NCI-H524 treated with DMSO at 0.1 percent for 48 hours (cell line): Measurements from ENCODE around the gene PTGIR.

Experiments
- DNase-seq: peaks from one replicate; lab custom pipeline; 2025; lab: John Stamatoyannopoulos, UW

Gene PTGIR

DNA sequence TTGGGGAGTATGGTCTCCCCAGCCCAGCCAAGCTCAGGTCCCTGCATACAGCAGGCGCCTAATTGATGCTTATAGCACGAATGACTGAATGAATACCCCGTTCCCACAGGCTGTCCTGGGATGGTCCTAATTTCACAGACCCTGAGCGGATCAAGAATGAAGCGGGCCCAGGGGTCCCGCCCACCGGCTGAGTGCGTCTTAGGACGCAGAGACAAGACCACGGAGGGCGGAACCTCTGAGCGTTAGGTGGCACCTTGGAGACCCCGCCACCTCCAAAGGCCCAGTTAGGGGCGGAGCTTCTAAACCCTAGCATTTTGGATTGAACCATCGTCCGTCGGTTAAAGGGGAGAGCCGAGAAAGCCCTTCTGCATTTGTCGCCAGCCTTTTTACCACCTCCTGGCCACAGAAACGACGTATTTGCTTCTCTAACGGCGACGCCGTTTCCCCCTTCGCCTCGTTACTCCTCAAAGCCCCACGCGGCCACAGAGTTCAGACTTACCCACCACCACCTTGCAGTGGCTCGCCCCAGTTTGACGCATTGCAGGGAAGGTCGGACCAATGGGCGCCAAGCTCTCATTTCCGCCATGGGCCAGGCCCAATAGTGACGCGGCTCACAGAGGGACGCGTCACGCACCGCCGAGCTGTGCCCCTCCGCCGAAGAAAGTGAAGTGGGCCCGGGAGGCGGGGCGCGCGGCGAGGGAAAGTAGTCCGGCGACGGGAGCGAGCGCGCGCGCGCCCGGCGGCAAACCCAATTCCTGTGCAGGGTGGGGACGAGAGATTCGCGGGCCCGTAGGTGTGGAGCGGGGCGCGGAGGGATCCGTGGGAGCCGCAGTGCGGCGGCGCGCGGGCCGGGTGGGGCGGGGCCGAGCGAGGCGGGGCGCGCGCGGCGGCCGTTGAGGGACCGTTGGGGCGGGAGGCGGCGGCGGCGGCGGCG is 24.2 kb downstream of the PTGIR start:
- peak; percentile 47 for DNase-seq

DNA sequence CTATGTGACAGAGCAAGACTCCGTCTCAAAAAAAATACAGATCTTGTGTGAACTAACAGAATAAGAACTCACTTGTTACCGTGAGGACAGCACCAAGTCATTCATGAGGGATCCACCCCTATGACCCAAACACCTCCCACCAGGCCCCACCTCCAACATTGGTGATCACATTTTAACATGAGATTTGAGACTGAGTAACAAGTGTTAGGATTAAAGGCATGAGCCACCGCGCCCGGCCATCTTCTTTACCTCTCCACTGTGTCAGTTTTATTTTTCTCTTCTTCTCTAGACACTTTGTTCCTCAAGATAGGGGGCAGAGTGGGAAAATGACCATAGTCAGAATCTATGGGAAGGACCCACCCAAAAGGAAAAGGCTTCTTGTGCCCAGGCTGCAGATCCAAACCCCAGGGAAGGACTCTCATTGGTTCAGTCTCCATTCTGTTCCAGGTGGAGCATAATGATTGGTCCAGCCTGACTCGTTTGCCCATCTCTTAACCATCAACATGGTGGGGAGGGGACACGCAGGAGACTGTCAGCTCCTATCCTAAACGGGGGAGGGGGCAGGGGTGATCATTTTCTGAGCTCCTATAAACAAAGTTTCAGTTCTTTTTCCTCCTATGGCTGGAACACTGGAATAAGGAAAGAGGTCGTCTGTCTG is 25.0 kb downstream of the PTGIR start:
- no peak for DNase-seq

DNA sequence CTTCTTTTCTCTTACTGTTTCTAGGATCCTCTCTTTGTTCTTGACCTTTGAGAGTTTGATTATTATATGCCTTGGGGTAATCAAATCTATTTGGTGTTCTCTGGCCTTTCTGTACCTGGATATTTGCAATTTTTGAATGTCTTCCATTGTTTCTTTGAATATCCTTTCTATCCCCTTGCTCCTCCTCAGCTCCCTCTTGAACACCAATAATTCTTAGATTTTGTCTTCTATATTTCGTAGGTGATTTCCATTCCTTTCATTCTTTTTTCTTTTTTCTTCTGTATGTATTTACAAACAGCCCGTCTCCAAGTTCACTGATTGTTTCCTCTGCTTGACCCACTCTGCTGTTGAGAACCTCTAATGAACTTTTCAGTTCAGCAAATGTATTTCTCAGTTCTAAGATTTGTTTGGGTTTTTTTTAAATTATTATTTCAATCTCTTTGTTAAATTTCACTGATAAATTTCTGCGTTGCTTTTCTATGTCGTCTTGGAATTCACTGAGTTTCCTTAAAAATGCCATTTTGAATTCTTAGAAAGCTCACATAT is 26.4 kb downstream of the PTGIR start:
- no peak for DNase-seq

DNA sequence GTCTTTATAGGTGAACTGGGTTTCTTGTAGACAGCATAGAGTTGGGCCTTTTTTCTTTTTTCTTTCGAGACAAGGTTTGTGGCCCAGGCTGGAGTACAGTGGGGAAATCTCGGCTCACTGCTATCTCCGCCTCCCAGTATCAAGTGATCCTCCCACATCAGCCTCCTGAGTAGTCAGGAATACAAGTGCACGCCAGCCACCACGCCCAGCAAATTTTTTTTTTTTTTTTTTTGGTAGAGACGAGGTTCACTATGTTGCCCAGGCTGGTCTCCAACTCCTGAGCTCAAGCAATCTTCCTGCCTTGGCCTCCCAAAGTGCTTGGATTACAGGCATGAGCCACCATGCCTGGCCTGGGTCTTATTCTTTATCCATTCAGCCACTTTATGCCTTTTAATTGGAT is 28.9 kb downstream of the PTGIR start:
- no peak for DNase-seq

- DNase-seq = no peak
These were observed 33.0 kb downstream of the PTGIR start for GRCh38 chr19:46591870-46592269.

DNA sequence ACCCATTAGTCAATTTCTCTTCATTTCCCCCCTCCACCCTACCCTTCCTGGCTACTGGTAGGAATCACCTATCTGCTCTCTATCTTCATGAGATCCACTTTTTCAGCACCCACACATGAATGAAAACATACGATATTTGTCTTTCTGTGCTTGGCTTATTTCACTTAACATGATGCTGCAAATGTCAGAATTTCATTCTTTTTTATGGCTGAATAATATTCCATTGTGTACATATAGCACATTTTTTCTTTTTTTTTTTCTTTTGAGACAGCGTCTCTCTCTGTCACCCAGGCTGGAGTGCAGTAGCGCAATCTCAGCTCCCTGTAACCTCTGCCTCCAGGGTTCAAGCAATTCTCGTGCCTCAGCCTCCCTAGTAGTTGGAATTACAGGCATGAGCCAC is 33.6 kb downstream of the PTGIR start:
- no peak for DNase-seq

GRCh38 chr19:46587861-46588260 is 37.0 kb downstream of the PTGIR start:
- DNase-seq = no peak

DNA sequence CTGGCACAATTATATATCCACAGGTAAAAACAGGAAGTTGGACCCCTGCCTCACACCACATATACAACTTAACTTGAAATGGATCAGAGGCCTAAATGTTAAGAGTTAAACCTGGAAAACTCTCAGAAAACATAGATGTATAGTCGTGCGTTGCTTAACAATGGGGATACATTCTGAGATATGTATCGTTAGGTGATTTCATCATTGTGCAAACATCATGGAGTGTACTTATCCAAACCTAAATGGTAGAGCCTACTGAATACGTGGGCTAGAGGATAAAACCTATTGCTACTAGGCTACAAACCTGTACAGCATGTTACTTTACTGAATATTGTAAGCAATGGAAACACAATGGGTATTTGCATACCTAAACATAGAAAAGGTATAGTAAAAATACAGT is 38.6 kb downstream of the PTGIR start:
- no peak for DNase-seq

- no peak for DNase-seq
These were observed 39.4 kb downstream of the PTGIR start for GRCh38 chr19:46585539-46585938.

GRCh38 chr19:46580247-46580646 is 44.6 kb downstream of the PTGIR start:
- no peak for DNase-seq

DNA sequence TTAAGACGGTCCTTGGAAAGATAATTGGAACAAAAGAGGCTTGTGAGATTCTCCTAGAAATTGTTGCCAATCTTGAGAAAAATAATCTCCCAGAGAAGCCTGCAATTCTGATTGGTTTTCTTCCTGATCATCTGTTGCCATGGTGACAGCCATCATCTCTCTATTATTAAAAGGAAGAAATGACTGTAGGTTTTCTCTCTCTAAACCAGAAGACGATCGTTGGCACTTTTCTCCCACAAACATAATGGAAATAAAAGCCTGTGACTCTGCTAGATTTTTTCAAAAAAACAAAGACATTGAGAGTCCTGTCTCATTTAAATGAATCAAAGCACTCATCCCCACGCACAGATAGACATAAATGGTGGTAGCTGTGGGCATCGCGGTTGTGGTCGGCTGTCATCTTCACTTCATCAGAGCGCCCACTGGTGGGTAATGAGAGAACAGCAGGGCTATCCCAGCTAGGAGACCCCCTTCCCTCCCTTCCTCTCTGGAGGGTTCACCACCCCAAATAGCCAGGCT is 45.5 kb downstream of the PTGIR start:
- DNase-seq = no peak

DNA sequence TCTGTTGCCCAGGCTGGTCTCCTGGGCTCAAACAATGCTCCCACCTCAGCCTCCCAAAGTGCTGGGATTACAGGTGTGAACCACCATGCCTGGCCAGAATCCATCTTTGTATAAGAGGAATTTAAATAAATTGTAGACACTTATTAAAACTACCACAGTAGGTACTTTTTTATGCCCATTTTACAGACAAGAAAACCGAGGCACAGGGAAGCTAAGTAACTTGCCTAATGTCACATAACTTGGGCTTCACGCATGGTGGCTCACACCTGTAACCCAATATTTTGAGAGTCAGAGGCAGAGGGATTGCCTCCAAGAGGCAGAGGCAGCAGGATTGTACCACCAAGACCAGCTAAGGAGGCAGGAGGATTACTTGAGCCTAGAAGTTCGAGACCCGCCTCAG is 46.4 kb downstream of the PTGIR start:
- no peak for DNase-seq

DNA sequence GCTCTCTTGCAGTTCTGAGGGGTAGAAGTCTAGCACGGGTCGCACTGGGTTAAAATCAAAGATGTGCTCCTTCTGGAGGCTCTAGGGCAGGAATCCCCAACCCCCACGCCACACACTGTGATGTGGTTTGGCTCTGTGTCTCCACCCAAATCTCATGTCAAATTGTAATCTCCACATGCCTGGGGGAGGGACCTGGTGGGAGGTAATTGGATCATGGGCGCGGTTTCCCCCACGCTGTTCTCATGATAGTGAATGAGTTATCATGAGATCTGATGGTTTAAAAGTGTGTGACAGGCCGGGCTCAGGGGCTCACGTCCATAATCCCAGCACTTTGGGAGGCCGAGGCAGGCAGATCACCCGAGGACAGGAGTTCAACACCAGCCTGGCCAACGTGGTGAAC is 50.4 kb downstream of the PTGIR start:
- DNase-seq = no peak

GRCh38 chr19:46573679-46574498 is 51.0 kb downstream of the PTGIR start:
- DNase-seq = no peak

DNA sequence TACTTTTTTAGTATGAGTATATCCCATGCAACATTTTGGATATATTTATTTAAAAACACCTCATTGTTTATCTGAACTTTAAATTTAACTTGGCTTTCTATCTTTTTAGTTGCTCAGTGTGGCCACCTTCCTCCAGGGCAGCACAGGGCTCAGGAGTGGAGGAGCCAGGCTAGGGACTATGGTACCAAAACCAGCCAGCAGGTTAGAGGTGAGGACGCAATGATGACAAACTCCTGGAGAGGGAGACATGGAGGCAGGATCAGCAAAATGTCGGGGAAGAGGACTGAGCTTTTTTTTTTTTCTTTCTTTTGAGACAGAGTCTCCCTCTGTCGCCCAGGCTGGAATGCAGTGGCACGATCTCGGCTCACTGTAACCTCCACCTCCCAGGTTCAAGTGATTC is 53.4 kb downstream of the PTGIR start:
- DNase-seq = no peak
